GM18502 (cell line): Measurements from ENCODE around the gene FAM204A.

Experiments used
- ATAC-seq: cut with Tn5 transposase; IDR thresholded peaks from one replicate; pipeline ENCODE4 v1.9.1; 2021; ENCODE audit warnings: mild to moderate bottlenecking; ENCODE audit not compliant: unreplicated experiment, poor library complexity

FAM204A gene

GRCh38 chr10:118254654-118255053, 87.5 kb downstream of the FAM204A start:
- no peak for ATAC-seq

GRCh38 chr10:118253397-118253796, 88.7 kb downstream of the FAM204A start:
- ATAC-seq, result no peak

- no peak for ATAC-seq
These were observed 90.3 kb downstream of the FAM204A start for GRCh38 chr10:118251791-118252190.

- ATAC-seq, result no peak
These were observed 92.4 kb downstream of the FAM204A start for GRCh38 chr10:118249714-118250113.
